Right lung (tissue), 5 donors: ENCODE data around the gene FGF19. TPM values are rescaled to one million over a fixed set of nuclear protein-coding genes. Genes with fewer than 3 reads are reported as not detected.

Experiments
- DNase-seq, 2 donors: peaks; one replicate each; pipeline ENCODE4 v3.0.0-alpha.2; 2013
- polyA plus RNA-seq, 5 donors: library from polyadenylated mRNA; unstranded; fragments of 120-200 nt; gene quantifications; one replicate each; pipeline versions ENCODE4 v1.2.1 to v1.2.3, GENCODE V29; 2013; ENCODE audit warnings: inconsistent platforms in 1 of 5, low replicate concordance in 1 of 5; ENCODE audit not compliant: insufficient read length in 5 of 5, insufficient read depth in 1 of 5

Gene FGF19
- polyA plus RNA-seq, 5 donors, result 0.06 to 0.24 (median 0.10) TPM; not detected in 1

GRCh38 chr11:69671734-69672465 lies 31.9 kb downstream of the FGF19 start:
- DNase-seq, result no peak

- DNase-seq, result peak; percentile 82 to 87
Observed at GRCh38 chr11:69670158-69670845, 33.5 kb downstream of the FGF19 start.

- DNase-seq, result no peak
Observed at GRCh38 chr11:69669486-69669885, 34.3 kb downstream of the FGF19 start.

GRCh38 chr11:69667619-69668604 lies 35.9 kb downstream of the FGF19 start:
- DNase-seq, result no peak

- DNase-seq, result no peak
Observed at GRCh38 chr11:69666752-69667536, 36.9 kb downstream of the FGF19 start.

- no peak for DNase-seq
Observed at GRCh38 chr11:69666261-69666660, 37.6 kb downstream of the FGF19 start.

- no peak for DNase-seq
Observed at GRCh38 chr11:69665669-69666068, 38.2 kb downstream of the FGF19 start.

- DNase-seq, result no peak
Observed at GRCh38 chr11:69664901-69665300, 38.9 kb downstream of the FGF19 start.

- DNase-seq, result no peak
Observed at GRCh38 chr11:69664103-69664775, 39.6 kb downstream of the FGF19 start.

- no peak for DNase-seq
Observed at GRCh38 chr11:69663326-69663725, 40.5 kb downstream of the FGF19 start.

- DNase-seq, result no peak
Observed at GRCh38 chr11:69662806-69663205, 41.0 kb downstream of the FGF19 start.

- DNase-seq, result no peak
Observed at GRCh38 chr11:69662021-69662698, 41.7 kb downstream of the FGF19 start.

- no peak for DNase-seq
Observed at GRCh38 chr11:69661413-69661715, 42.5 kb downstream of the FGF19 start.

GRCh38 chr11:69660001-69660500 lies 43.8 kb downstream of the FGF19 start:
- no peak for DNase-seq

- DNase-seq, result no peak
Observed at GRCh38 chr11:69659591-69659990, 44.2 kb downstream of the FGF19 start.

GRCh38 chr11:69658626-69659450 lies 45.0 kb downstream of the FGF19 start:
- DNase-seq, result no peak

- DNase-seq, result no peak
Observed at GRCh38 chr11:69657911-69658625, 45.8 kb downstream of the FGF19 start.

GRCh38 chr11:69657456-69657910 lies 46.3 kb downstream of the FGF19 start:
- DNase-seq, result no peak
